HG03039 (cell line): ENCODE results near the gene GRWD1.
"Not testable (repeated sequence)": the region's sequence is repeated elsewhere in the genome, so short reads cannot be mapped to it uniquely, and the experiment has no call there.

Experiments used
- ATAC-seq: cut with Tn5 transposase; IDR thresholded peaks from one replicate; pipeline ENCODE4 v1.9.1; 2021; ENCODE audit warnings: mild to moderate bottlenecking, moderate library complexity; ENCODE audit not compliant: unreplicated experiment

GRWD1 gene

DNA sequence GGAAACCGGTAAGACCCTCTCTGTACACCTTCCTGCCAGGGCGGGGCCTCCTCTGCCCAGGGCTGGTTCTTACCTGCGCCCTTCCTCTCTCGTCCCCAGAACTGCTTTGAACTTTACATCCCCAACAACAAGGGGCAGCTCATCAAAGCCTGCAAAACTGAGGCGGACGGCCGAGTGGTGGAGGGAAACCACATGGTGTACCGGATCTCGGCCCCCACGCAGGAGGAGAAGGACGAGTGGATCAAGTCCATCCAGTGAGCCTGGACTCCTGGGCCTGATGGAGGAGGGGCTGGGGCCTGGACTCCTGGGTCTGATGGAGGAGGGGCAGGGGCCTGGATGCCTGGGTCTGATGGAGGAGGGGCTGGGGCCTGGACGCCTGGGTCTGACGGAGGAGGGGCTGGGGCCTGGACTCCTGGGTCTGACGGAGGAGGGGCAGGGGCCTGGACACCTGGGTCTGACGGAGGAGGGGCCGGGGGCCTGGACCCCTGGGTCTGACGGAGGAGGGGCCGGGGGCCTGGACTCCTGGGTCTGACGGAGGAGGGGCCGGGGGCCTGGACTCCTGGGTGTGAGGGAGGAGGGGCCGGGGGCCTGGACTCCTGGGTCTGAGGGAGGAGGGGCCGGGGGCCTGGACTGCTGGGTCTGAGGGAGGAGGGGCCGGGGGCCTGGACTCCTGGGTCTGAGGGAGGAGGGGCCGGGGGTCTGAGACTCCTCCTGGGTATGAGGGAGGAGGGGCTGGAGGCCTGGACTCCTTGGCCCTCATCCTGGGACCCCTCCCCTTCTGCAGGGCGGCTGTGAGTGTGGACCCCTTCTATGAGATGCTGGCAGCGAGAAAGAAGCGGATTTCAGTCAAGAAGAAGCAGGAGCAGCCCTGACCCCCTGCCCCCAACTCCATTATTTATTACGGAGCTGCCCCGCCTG lies 32.8 kb downstream of the GRWD1 start:
- ATAC-seq: no peak

DNA sequence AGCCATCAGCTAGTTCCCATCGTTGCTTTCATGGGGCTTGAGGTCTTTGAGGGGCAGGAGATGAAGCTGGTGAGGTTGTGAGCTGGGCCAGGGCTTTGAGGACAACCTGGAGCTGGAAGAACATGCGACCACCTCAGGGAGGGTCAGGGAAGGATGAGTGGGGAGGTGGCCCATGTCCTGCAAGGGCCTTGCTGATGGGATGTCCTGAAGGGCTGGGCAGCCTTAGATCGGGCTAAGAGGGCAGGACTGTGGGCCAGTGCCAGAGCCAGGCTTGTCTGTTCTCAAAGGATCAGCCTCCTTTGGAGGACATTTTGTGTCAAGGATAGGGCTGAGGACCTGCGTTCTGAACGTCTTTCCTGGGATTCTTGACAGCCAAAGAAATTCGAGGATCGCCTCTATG lies 33.9 kb downstream of the GRWD1 start:
- ATAC-seq: no peak

DNA sequence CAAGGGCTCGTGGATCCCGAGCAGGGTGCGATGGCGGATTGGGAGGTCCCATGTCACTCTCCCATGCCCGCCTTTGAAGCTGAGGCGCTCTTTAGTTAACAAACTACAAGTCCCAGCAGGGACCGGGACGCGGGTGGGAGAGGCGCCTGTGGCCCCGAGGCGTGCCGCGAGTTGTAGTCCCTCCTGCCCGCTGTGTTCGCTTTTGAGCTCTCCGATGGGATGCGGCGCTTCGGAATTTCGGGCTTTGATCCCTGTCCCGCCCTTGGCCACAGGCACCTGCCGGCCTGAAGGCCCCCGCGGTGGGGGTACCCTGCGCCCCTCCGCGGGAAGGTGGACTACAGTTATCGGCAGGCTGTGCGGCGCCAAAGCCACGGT lies 34.4 kb downstream of the GRWD1 start:
- no peak for ATAC-seq

DNA sequence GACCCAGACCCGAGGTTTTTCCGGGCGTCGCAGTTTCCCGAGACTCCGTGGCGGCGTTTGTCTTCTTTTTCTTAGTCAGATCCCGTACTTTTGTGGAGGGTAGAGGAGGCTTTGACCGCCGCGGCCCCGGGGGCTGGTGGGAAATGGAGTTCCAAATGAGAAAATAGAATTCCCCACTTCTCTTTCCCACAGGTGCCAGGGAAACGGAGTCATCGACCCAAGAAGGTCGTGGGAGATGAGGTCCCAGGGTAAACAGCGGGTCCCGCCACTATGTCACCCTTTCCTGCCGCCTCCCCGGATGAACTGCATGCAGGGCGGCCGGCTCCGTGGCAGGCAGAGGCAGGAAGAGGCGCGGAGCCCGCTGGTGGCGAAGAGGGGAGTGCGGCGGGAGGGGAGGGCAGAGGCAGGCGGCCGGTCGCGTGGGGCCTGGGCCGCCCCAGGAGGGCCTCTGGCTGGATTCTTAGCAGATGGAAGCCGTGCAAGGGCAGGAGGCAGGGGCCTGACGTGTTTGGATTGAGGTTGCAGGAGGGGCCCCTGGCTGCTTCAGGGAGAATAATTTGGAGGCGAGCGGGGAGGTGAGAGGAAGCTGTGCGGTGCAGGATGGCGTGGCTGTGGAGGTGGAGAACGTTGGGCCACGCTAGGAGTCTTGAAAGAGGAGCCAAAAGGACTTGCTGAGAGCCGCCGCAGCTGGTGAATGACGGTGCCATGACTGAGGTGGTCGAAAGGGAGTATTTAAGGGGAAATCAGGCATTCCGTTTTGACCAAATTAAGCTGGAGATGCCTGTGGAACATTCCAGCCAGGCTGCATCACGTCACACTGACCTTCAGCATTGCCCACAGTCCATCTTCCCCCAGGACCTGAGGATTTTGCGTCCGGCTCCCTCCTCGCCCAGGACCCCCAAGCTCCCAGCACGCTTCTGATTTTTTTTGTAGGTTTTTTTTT lies 35.0 kb downstream of the GRWD1 start:
- ATAC-seq: no peak

DNA sequence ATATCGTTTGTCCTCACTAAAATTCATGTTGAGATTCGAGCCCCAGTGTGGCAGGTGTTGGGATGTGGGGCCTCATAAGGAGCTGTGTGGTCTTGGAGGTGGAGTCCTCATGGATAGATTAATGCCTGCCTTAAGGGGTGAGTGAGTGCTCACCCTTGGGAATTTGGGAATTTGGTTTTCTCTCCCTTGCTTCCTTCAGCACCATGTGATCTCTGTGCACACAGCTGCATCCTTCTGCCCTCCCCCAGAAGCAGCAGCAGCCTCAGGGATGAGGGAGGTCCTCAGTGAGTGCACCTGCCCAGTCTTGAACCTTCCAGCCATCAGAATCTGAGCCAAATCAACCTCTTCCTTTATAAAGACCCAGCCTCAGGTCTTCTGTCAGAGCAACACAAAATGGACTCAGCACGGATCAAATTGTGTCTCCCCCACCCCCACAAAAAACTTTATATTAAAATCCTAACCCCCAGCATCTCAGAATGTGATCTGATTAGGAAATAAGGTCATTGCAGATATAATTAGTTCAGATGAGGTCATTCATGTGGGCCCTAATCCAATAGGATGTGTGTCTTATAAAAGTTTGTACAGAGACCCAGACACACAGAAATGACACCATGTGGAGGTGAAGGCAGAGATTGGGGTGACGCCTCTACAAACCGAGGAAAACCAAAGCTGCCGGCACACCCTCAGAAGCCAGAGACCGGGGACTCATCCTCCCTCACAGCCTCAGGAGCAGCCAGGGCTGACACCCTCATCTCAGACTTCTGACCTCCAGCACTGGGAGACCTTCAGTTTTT lies 36.3 kb downstream of the GRWD1 start:
- no peak for ATAC-seq

DNA sequence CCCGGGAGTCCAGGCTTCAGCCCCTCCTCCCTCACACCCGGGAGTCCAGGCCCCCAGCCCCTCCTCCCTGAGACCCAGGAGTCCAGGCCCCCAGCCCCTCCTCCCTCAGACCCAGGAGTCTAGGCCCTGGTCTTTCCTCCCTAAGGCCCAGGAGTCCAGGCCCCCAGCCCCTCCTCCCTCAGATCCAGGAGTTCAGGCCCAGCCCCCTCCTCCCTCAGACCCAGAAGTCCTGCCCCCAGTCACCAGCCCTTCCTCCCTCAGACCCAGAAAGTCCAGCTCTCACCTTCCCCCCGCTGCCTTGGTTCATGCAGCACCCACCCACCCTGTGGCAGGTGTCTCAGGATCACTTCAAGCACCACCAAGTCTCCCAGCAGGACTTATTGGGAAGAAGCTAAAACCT lies 37.5 kb downstream of the GRWD1 start:
- ATAC-seq: no peak

DNA sequence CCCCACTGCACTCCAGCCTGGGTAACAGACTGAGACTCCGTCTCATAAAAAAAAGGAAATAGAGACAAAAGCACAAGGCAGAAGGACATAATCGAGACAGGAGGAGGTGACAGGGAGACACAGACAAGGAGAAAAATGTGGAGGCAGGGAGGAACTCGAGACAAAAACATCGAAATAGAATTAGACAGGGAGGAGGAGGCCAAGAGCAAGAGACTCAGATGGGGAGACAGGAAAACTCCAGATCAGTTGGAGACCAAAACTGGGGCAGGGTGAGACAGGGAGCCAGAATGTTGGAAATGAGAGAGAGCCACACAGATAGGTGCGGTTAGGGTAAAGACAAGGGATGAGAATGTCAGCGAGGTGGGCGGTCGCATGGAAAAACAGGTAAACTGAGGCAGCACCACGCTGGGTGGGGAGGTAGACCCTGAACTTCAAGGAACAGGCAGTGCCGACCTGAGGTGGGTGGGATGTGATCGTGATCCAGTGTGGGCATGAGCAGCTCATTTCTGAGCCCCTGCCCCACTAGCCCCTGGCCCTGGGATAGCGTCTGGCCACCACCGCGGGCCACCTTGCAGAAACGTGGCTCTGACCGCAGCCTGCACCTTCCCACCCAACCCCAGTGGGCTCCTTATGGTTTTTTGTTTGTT lies 38.6 kb downstream of the GRWD1 start:
- no peak for ATAC-seq

DNA sequence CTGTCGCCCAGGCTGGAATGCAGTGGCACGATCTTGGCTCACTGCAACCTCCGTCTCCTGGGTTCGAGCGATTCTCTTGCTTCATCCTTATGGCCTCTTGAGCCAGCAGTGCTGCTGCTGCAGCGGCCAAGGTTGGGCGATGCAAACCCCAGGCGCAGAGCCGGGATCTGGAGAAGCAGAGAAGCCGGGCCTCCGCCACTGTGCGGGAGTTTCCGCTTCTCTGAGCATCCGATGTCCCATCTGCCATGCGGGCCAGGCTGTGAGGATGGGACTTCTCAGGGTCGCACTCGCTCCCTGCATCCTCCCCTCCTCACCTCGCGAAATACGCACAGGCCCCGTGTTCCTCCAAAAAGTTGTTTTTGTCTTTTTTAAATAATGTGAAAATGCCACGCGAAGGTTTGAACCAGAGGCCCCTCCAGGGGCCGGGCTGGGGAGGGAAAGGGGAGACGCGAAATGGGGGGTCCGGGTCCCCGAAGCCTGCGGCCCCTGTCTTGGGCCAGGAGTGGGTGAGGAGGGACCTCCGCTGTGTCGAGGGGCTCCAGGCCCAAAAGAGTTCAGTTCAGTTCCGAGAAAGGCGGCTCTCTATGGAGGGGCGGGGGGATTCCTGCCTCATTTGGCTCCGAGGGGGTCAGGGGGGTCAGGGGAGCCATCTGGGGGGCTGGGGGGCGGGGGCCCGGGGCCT lies 39.3 kb downstream of the GRWD1 start:
- no peak for ATAC-seq

DNA sequence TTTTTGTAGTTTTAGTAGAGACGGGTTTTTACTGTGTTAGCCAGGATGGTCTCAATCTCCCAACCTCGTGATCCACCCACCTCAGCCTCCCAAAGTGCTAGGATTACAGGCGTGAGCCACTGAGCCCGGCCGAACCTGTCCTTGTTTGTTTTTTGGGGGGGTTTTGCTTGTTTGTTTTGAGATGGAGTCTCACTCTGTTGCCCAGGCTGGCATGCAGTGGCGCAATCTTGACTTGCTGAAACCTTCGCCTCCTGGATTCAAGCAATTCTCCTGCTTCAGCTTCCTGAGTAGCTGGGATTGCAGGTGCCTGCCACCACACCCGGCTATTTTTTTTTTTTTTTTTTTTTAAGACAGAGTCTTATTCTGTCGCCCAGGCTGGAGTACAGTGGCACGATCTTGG lies 40.9 kb downstream of the GRWD1 start:
- not testable (repeated sequence) for ATAC-seq

DNA sequence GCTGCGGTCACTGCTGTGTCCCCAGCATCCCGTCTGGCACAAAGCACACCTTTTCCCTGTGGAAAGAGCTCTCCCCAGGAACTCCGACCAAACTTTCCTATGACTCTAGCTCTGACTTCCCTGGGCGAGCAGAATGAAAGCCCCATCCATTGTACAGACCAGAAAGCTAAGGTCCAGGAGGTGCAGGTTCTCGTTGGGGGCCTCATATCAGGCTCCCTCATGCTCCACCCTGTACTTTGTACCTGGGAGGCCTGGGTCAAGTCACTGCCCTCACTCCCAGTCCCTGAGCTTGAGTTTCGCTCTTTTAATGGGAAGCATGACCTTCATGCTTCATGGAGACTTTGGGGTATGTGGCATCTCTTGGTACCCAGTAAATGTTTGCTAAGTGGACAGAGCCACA lies 41.8 kb downstream of the GRWD1 start:
- ATAC-seq: no peak

DNA sequence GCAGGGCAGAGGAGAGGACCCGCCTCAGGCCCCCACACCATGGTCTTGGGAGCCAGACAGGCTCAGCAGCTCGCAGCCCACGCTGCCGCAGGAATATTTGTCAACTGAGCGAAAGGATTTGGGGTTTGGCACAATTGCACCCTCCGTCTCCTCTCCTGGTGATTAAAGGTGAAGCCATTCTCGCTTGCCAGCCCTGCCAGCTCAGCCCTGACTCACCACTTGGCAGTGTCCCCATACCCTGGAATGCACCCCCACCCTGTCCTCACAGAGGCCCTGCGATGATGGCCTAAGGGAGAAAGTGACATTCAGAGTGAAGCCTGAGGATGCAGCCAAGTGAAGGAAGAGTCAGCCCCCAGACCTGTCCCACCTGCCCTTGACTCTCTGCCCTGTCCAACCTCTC lies 42.2 kb downstream of the GRWD1 start:
- no peak for ATAC-seq

DNA sequence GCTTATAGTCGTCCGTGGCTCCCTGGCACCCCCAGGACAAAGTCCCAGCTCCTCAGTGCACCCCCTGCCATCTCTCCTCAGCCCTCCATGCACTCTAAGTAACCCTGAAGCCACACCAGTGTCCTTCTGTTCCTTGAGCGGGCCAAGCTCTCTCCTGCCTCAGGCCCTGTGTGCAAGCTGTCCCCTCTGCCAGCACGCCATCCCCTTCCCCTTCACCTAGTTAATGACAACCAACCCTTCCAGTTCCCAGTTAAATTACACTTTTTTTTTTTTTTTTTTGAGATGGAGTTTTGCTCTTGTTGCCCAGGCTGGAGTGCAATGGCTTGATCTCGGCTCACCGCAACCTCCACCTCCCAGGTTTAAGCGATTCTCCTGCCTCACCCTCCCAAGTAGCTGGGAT lies 42.7 kb downstream of the GRWD1 start:
- ATAC-seq: not testable (repeated sequence)

DNA sequence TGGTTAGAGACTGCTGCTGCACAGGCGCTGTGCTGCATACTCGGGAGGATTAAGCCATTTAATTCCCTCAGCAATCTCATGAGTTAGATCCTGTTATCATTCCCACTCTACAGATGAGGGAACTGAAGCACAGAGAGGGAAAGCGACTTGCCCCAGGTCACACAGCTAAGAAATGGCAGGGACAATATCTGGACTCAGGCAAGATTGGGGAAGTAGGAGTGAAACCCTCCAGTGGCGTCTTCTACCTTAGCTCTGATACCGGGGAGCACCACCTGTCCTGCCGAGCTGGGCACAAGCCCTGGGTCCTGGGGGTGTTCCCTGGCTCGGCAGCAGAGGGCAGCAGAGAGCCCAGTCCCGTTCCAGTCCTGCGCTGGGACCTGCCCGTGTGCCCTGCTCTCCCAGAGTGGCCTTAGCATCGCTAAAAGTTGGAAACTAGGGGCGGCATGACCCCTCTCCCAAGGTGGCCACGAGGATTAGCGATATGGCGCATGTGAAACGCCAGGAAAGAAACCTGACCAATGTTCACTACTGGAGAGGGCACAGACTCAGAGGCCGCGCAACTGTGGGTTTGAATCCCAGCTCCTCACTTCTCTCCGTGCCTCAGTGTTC lies 43.9 kb downstream of the GRWD1 start:
- no peak for ATAC-seq

DNA sequence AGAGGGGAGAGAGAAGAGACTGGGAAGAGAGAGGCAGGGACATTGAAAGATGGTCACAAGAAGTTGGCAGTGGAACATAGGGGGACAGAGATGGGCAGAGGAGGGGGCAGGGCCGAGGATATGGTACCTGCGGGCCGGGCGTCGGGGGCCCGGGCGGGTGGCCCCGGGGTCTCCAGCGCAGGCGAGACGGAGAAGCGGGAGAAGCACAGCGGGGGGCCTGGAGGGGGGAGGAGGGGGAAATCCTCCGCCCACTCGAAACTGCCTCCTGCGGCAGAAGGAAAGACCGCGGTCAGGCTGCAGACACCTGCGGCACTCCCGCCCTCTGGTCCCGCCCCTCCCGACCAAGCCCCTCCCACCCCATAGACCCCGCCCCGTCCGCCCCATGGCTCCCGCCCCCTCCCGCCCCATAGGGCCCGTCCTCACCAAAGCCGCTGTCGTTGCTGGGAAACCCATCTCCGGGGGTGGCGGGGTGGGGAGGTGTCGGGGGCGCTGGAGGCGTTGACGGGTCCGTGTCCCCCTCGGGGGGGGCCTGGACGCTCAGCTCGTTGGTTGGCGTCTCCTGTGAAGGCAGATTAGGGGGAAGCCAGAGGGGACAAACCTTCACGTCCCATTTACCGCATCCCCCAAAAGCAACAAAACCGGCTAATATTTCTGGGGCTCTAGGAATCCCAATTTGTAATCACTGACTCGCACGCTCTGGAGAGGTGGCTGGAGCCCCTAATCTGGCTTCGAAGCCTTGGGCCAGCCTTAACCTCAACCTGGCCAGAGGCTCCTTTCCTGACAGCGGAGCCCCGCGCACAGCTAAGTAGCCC lies 45.4 kb downstream of the GRWD1 start:
- no peak for ATAC-seq

DNA sequence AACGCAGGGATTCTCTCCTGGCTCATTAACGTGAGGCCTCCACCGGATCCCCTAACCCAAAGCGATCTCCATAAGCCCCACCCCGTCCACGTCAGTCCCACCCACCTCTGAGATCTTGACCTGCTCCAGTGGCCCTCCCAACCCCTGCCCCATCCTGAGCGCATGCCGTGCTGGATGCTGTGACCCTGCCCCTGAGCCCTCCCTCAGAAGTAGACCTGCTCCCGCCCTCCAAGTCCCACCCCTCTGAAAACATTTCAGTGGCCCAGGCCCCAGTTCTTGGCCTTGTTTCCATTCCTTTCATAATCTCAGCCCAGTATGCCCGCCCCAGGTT lies 46.0 kb downstream of the GRWD1 start:
- no peak for ATAC-seq

DNA sequence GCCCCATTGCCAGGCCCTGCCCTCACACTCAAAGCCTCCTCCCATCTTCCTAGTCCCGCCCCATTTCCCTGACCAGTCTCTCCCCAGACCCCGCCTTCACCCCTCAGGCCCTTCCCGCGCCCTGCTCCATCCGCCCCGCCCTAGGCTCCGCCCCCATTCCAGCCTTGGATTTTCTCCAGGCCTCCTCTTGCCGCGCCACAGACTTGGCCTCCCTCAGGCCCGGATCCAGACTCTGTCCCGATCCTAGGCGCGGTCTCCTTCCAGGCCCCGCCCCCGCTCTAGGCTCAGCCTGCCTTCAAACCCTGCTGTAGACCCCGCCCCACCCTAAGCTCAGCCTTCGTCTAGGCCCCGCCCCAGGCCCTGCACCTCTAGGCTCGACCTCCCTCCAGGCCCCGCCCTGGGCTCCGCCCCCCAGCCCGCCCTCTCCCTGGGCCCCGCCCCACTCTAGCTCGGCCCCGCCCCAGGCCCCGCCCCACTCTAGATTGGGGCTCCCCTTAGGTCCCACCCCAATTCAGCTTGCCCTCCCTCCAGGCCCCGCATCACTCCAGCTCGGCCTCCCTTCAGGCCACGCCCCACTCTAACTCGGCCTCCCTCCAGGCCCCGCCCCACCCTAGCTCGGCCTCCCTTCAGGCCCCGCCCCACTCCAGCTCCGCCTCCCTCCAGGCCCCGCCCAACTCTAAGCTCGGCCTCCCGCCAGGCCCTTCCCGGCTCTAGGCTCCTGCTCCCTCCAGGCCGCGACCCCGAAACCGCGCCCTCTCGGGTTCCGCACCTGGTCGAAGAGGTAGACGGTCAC lies 47.3 kb downstream of the GRWD1 start:
- peak; percentile 56 for ATAC-seq

DNA sequence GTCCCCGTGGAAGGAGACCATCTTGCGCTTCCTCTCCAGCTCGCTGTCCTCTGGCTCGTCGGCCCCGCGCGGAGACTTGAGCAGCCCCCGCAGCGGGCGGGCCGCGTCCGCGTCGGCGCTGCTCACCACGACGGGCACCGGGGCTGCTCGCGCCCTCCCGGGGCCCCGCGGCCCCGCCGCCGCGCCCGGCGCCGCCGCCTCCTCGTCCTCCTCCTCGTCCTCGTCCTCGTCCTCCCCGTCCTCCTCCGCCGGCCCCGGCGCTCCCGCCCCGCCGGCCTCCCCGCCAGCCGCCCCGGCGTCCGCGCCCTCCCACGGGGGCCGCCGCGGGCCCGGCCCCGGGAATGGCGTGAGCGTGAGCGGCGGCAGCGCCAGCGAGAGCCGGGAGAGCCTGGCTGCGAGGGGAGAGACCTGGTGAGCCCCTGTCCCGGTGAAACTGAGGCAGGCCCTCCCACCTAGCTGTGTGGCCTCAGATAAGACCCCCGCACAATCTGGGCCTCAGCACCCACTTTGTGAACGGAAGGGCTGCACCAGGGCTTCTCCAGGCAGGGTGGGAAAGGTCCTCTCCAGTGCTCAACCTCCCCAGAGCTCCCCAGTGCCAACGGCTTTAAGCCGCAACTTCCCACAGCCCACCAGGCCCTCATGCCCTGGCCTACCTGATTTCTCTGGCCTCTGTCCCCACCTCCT lies 48.1 kb downstream of the GRWD1 start:
- ATAC-seq: no peak

DNA sequence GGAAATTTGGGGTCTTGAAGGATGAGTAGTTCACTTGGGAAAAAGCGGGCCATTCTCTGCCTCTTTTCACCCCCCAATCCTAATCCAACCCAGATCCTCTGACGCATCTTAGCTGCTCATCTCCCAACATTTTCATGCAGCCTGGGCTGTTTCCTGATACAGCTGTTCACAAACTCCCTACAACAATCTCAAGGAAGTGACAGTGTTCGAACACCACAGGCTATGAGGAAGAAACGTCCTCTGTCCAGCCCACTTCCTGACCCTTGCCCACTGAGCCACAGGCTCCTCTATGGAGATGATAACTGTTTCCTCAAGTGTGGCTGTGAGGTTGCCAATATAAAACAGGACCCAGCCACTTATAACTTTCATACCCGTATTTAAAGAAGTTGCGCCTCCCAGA lies 49.6 kb downstream of the GRWD1 start:
- no peak for ATAC-seq
